T-helper 1 cell treated with Interleukin-12 subunit alpha and Interleukin-12 subunit beta and Interleukin-4 antibody, amounts not matched to agents 30 ng/mL and 1 ng/mL, for 36 hours (primary cell): Measurements from ENCODE around the gene SPNS3. TPM values are rescaled to one million over a fixed set of nuclear protein-coding genes. Genes with fewer than 3 reads are reported as not detected.

ENCODE experiments used
- intact Hi-C: fragments of 100-400 bp; cut with micrococcal nuclease; formaldehyde crosslinking; loops from one replicate; pipeline ENCODE4 v1.15.1; 2024
- total RNA-seq: library from RNA; stranded (reverse); gene quantifications from 2 replicates; pipeline ENCODE4 v1.2.3, GENCODE V29; 2022

Gene SPNS3
- total RNA-seq, 1 donor from 2014 or later = 6.6 TPM

- intact Hi-C loops = no loop called here
These were observed 32.0 kb downstream of the SPNS3 start for GRCh38 chr17:4465786-4466185.

- intact Hi-C loops = no loop called here
These were observed 33.5 kb downstream of the SPNS3 start for GRCh38 chr17:4467287-4467686.

- intact Hi-C loops = no loop called here
These were observed 35.8 kb downstream of the SPNS3 start for GRCh38 chr17:4469552-4469951.

- intact Hi-C loops = no loop called here
These were observed 38.5 kb downstream of the SPNS3 start for GRCh38 chr17:4472286-4472685.

GRCh38 chr17:4474093-4474492 lies 40.4 kb downstream of the SPNS3 start:
- intact Hi-C loops = no loop called here

- intact Hi-C loops = no loop called here
These were observed 41.3 kb downstream of the SPNS3 start for GRCh38 chr17:4475001-4475400.

- intact Hi-C loops = no loop called here
These were observed 41.7 kb downstream of the SPNS3 start for GRCh38 chr17:4475463-4475862.

- intact Hi-C loops = no loop called here
These were observed 42.3 kb downstream of the SPNS3 start for GRCh38 chr17:4476017-4476416.

GRCh38 chr17:4476511-4477070 lies 42.9 kb downstream of the SPNS3 start:
- intact Hi-C loops = no loop called here

GRCh38 chr17:4477255-4477791 lies 43.6 kb downstream of the SPNS3 start:
- intact Hi-C loops = no loop called here

GRCh38 chr17:4478318-4478830 lies 44.6 kb downstream of the SPNS3 start:
- intact Hi-C loops = no loop called here

GRCh38 chr17:4479340-4479981 lies 45.7 kb downstream of the SPNS3 start:
- intact Hi-C loops = no loop called here

- intact Hi-C loops = no loop called here
These were observed 46.4 kb downstream of the SPNS3 start for GRCh38 chr17:4479982-4480751.

- intact Hi-C loops = no loop called here
These were observed 47.5 kb downstream of the SPNS3 start for GRCh38 chr17:4480929-4481898.

- intact Hi-C loops = no loop called here
These were observed 48.7 kb downstream of the SPNS3 start for GRCh38 chr17:4482338-4483011.

- intact Hi-C loops = no loop called here
These were observed 49.5 kb downstream of the SPNS3 start for GRCh38 chr17:4483012-4483840.

- intact Hi-C loops = loop anchor here (2.0 kb wide), 1 partner anchor 69 kb away; the partner anchor contains the start of gene MYBBP1A
These were observed 52.2 kb downstream of the SPNS3 start for GRCh38 chr17:4485676-4486646.

GRCh38 chr17:4487296-4487695 lies 53.6 kb downstream of the SPNS3 start:
- intact Hi-C loops = loop anchor here (2.0 kb wide), 1 partner anchor 68 kb away; the partner anchor contains the start of gene MYBBP1A
